ENCODE measurements around the gene DLG2.
"Not testable (repeated sequence)": the region's sequence is repeated elsewhere in the genome, so short reads cannot be mapped to it uniquely, and the experiment has no call there.

Gene DLG2

GRCh38 chr11:83427501-83427900 lies 2199.6 kb downstream of the DLG2 start:
- Histone ChIP-seq H3K27me3 (ENCODE audit: insufficient read depth, low read length) (no peaks in the 10 kb centered on the region), H3K4me1 (ENCODE audit: insufficient read depth, low read length) (peaks cover 12% of the 10 kb centered on the region), H3K4me3 (ENCODE audit: low read length) (no peak overlapping the region), H3K9me3 (ENCODE audit: low read length) (no peaks in the 10 kb centered on the region), H3K36me3 (ENCODE audit: insufficient read depth, low read length) (no peaks in the 10 kb centered on the region), H2AFZ (ENCODE audit: low read depth, low read length) (no peak overlapping the region)

- H3K36me3 ChIP-seq (ENCODE audit: insufficient read depth, low read length), result no peaks in the 10 kb centered on the region
- H3K4me1 ChIP-seq (ENCODE audit: insufficient read depth, low read length), result peaks cover 12% of the 10 kb centered on the region
- no peaks in the 10 kb centered on the region for H3K27me3 ChIP-seq (ENCODE audit: insufficient read depth, low read length)
- H3K9me3 ChIP-seq (ENCODE audit: low read length), result no peaks in the 10 kb centered on the region
- no peak overlapping the region for H2AFZ ChIP-seq (ENCODE audit: low read depth, low read length)
- H3K4me3 ChIP-seq (ENCODE audit: low read length), result no peak overlapping the region
Measured at GRCh38 chr11:83425137-83425466, 2202.0 kb downstream of the DLG2 start.

- no peaks in the 10 kb centered on the region for H3K36me3 ChIP-seq (ENCODE audit: insufficient read depth, low read length)
- no peaks in the 10 kb centered on the region for H3K9me3 ChIP-seq (ENCODE audit: low read length)
- no peaks in the 10 kb centered on the region for H3K27me3 ChIP-seq (ENCODE audit: insufficient read depth, low read length)
- no peak overlapping the region for H2AFZ ChIP-seq (ENCODE audit: low read depth, low read length)
- peaks cover 11% of the 10 kb centered on the region for H3K4me1 ChIP-seq (ENCODE audit: insufficient read depth, low read length)
- H3K4me3 ChIP-seq (ENCODE audit: low read length), result no peak overlapping the region
Measured at GRCh38 chr11:83424376-83425136, 2202.6 kb downstream of the DLG2 start.

- H3K4me3 ChIP-seq (ENCODE audit: low read length); H2AFZ ChIP-seq (ENCODE audit: low read depth, low read length); H3K36me3 ChIP-seq (ENCODE audit: insufficient read depth, low read length); H3K9me3 ChIP-seq (ENCODE audit: low read length); H3K4me1 ChIP-seq (ENCODE audit: insufficient read depth, low read length); H3K27me3 ChIP-seq (ENCODE audit: insufficient read depth, low read length): not testable (repeated sequence)
Measured at GRCh38 chr11:83422641-83423040, 2204.5 kb downstream of the DLG2 start.

- no peaks in the 10 kb centered on the region for H3K9me3 ChIP-seq (ENCODE audit: low read length)
- no peak overlapping the region for H2AFZ ChIP-seq (ENCODE audit: low read depth, low read length)
- H3K36me3 ChIP-seq (ENCODE audit: insufficient read depth, low read length), result no peaks in the 10 kb centered on the region
- no peaks in the 10 kb centered on the region for H3K4me1 ChIP-seq (ENCODE audit: insufficient read depth, low read length)
- H3K27me3 ChIP-seq (ENCODE audit: insufficient read depth, low read length), result no peaks in the 10 kb centered on the region
- H3K4me3 ChIP-seq (ENCODE audit: low read length), result no peak overlapping the region
Measured at GRCh38 chr11:83410605-83411565, 2216.3 kb downstream of the DLG2 start.

GRCh38 chr11:83409891-83410290 lies 2217.3 kb downstream of the DLG2 start:
- no peaks in the 10 kb centered on the region for H3K4me1 ChIP-seq (ENCODE audit: insufficient read depth, low read length)
- no peaks in the 10 kb centered on the region for H3K9me3 ChIP-seq (ENCODE audit: low read length)
- H3K27me3 ChIP-seq (ENCODE audit: insufficient read depth, low read length), result no peaks in the 10 kb centered on the region
- H2AFZ ChIP-seq (ENCODE audit: low read depth, low read length), result no peak overlapping the region
- no peaks in the 10 kb centered on the region for H3K36me3 ChIP-seq (ENCODE audit: insufficient read depth, low read length)
- H3K4me3 ChIP-seq (ENCODE audit: low read length), result no peak overlapping the region

GRCh38 chr11:83409476-83409875 lies 2217.7 kb downstream of the DLG2 start:
- no peaks in the 10 kb centered on the region for H3K4me1 ChIP-seq (ENCODE audit: insufficient read depth, low read length)
- no peak overlapping the region for H2AFZ ChIP-seq (ENCODE audit: low read depth, low read length)
- H3K36me3 ChIP-seq (ENCODE audit: insufficient read depth, low read length), result no peaks in the 10 kb centered on the region
- no peak overlapping the region for H3K4me3 ChIP-seq (ENCODE audit: low read length)
- H3K9me3 ChIP-seq (ENCODE audit: low read length), result no peaks in the 10 kb centered on the region
- no peaks in the 10 kb centered on the region for H3K27me3 ChIP-seq (ENCODE audit: insufficient read depth, low read length)

- Histone ChIP-seq H3K4me1 (ENCODE audit: insufficient read depth, low read length) (peaks cover 2% of the 10 kb centered on the region), H3K36me3 (ENCODE audit: insufficient read depth, low read length) (no peaks in the 10 kb centered on the region), H3K4me3 (ENCODE audit: low read length) (no peak overlapping the region), H3K9me3 (ENCODE audit: low read length) (no peaks in the 10 kb centered on the region), H2AFZ (ENCODE audit: low read depth, low read length) (no peak overlapping the region), H3K27me3 (ENCODE audit: insufficient read depth, low read length) (no peaks in the 10 kb centered on the region)
Measured at GRCh38 chr11:83408946-83409345, 2218.2 kb downstream of the DLG2 start.

All from neuron (in vitro differentiated cells).